HG02623 (cell line): ENCODE measurements around the gene ARIH2.

ENCODE experiments used
- ATAC-seq: cut with Tn5 transposase; IDR thresholded peaks from one replicate; pipeline ENCODE4 v1.9.1; 2021; ENCODE audit warnings: moderate library complexity; ENCODE audit not compliant: unreplicated experiment

The ARIH2 gene

GRCh38 chr3:48970586-48970985 lies 51.9 kb downstream of the ARIH2 start:
- no peak for ATAC-seq

GRCh38 chr3:48974076-48974864 lies 55.6 kb downstream of the ARIH2 start:
- no peak for ATAC-seq

- ATAC-seq = no peak
Measured at GRCh38 chr3:48979451-48979850, 60.8 kb downstream of the ARIH2 start.

- no peak for ATAC-seq
Measured at GRCh38 chr3:48980295-48980694, 61.7 kb downstream of the ARIH2 start.

- no peak for ATAC-seq
Measured at GRCh38 chr3:48982016-48982415, 63.4 kb downstream of the ARIH2 start.

- ATAC-seq = no peak
Measured at GRCh38 chr3:48982686-48983085, 64.0 kb downstream of the ARIH2 start.

- ATAC-seq = no peak
Measured at GRCh38 chr3:48983096-48983495, 64.5 kb downstream of the ARIH2 start.

GRCh38 chr3:48984663-48985062 lies 66.0 kb downstream of the ARIH2 start:
- ATAC-seq = no peak

GRCh38 chr3:48985831-48986376 lies 67.3 kb downstream of the ARIH2 start:
- no peak for ATAC-seq

GRCh38 chr3:48989126-48989795 lies 70.6 kb downstream of the ARIH2 start:
- ATAC-seq = no peak

GRCh38 chr3:48989796-48990635 lies 71.4 kb downstream of the ARIH2 start, which contains the start of gene P4HTM:
P4HTM (plus strand) TSS chr3:48990241; CDS start chr3:48990257, 16 bp downstream.
- peak; percentile 41 for ATAC-seq

GRCh38 chr3:48990636-48991469 lies 72.2 kb downstream of the ARIH2 start:
- no peak for ATAC-seq

GRCh38 chr3:48991851-48992545 lies 73.4 kb downstream of the ARIH2 start:
- ATAC-seq = no peak

- no peak for ATAC-seq
Measured at GRCh38 chr3:48993834-48994233, 75.2 kb downstream of the ARIH2 start.

GRCh38 chr3:48996640-48997039 lies 78.0 kb downstream of the ARIH2 start:
- no peak for ATAC-seq

GRCh38 chr3:48997102-48997635 lies 78.5 kb downstream of the ARIH2 start:
- no peak for ATAC-seq

GRCh38 chr3:48997714-48998637 lies 79.3 kb downstream of the ARIH2 start:
- no peak for ATAC-seq

- ATAC-seq = no peak
Measured at GRCh38 chr3:48999085-48999858, 80.6 kb downstream of the ARIH2 start.
